ENCODE measurements around the gene TMEM179. TPM values are rescaled to one million over a fixed set of nuclear protein-coding genes. Genes with fewer than 3 reads are reported as not detected.
A peak's percentile ranks its signal among the peaks of the same experiment; 100 is the strongest.

The TMEM179 gene
- total and polyA plus RNA-seq, 2 of the 13 experiments (the other 11 are each of a cell fraction or from before 2014, with no cell fraction given), result not detected

- TF ChIP-seq ZHX1 (CRISPR knock-in tag; IDR thresholded peaks at IDR 0.05; ENCODE audit: low read depth) (no peak), PPARG (CRISPR knock-in tag; conservative IDR thresholded peaks at IDR 0.05) (no peak; the same call in 1 of the 2 replicates), HOXA7 (CRISPR knock-in tag; IDR thresholded peaks at IDR 0.05) (no peak), TSC22D2 (CRISPR knock-in tag; IDR thresholded peaks at IDR 0.05; ENCODE audit: borderline replicate concordance) (no peak), ATRX (CRISPR knock-in tag; IDR thresholded peaks at IDR 0.05; ENCODE audit: borderline replicate concordance) (no peak), ZNF678 (CRISPR knock-in tag; IDR thresholded peaks at IDR 0.05) (no peak), PBX2 (CRISPR knock-in tag; IDR thresholded peaks at IDR 0.05) (no peak), POGK (CRISPR knock-in tag; conservative IDR thresholded peaks at IDR 0.05) (peak; percentile 77; the same call in 1 of the 2 replicates), ZNF431 (CRISPR knock-in tag; IDR thresholded peaks at IDR 0.05; ENCODE audit: borderline replicate concordance, low read depth) (no peak), SIN3A (IDR thresholded peaks at IDR 0.05; ENCODE audit: borderline replicate concordance, low read depth, low read length) (no peak), HNRNPLL (IDR thresholded peaks at IDR 0.05; ENCODE audit: low read depth, low read length, poor library complexity, severe bottlenecking) (no peak), ZBTB1 (CRISPR knock-in tag; IDR thresholded peaks at IDR 0.05; ENCODE audit: borderline replicate concordance) (no peak), ZFP36L2 (CRISPR knock-in tag; IDR thresholded peaks at IDR 0.05) (no peak), ZNF768 (CRISPR knock-in tag; IDR thresholded peaks at IDR 0.05) (no peak), GPN1 (CRISPR knock-in tag; IDR thresholded peaks at IDR 0.05; ENCODE audit: borderline replicate concordance) (no peak), ZNF224 (CRISPR knock-in tag; IDR thresholded peaks at IDR 0.05) (no peak), RARG (CRISPR knock-in tag; IDR thresholded peaks at IDR 0.05; ENCODE audit: low read depth) (no peak), ZBTB26 (CRISPR knock-in tag; IDR thresholded peaks at IDR 0.05; ENCODE audit: borderline replicate concordance) (no peak), MTA1 (CRISPR knock-in tag; IDR thresholded peaks at IDR 0.05; ENCODE audit: borderline replicate concordance) (no peak), NR1H2 (CRISPR knock-in tag; IDR thresholded peaks at IDR 0.05; ENCODE audit: borderline replicate concordance, low read depth) (0 out of 2 replicates have a peak, but pooled peaks have one; percentile 42), ZNF513 (CRISPR knock-in tag; conservative IDR thresholded peaks at IDR 0.05) (no peak), ELF1 (CRISPR knock-in tag; IDR thresholded peaks at IDR 0.05) (peak; percentile 56), HNF4A (CRISPR knock-in tag; IDR thresholded peaks at IDR 0.05) (peak; percentile 54)
Observed at GRCh38 chr14:104654119-104654518, 49.5 kb upstream of the TMEM179 start (continued).

Measured in HepG2 (cell line).